Chondrocyte (in vitro differentiated cells): ENCODE data around the gene RIC8B. TPM values are rescaled to one million over a fixed set of nuclear protein-coding genes. Genes with fewer than 3 reads are reported as not detected.
A peak's percentile ranks its signal among the peaks of the same experiment; 100 is the strongest.

Experiments
- DNase-seq: peaks from one replicate; pipeline ENCODE4 v3.0.0; 2021; ENCODE audit warnings: mixed read lengths, low spot score
- H3K27ac Mint-ChIP-seq: one replicate; pipeline ENCODE4 v1.8.0; 2021; ENCODE audit warnings: mild to moderate bottlenecking, moderate library complexity, mixed read lengths; ENCODE audit not compliant: unreplicated experiment
- H3K27me3 Mint-ChIP-seq: 2 replicates; pipeline ENCODE4 v1.8.0; 2021; ENCODE audit warnings: low read depth, mixed read lengths
- H3K36me3 Mint-ChIP-seq: 2 replicates; pipeline ENCODE4 v1.8.0; 2021; ENCODE audit warnings: low read depth, mixed read lengths
- H3K4me1 Mint-ChIP-seq: 2 replicates; pipeline ENCODE4 v1.8.0; 2021; ENCODE audit warnings: low read depth, mild to moderate bottlenecking, mixed read lengths
- H3K4me3 Mint-ChIP-seq: one replicate; pipeline ENCODE4 v1.8.0; 2021; ENCODE audit warnings: mild to moderate bottlenecking, moderate library complexity, mixed read lengths; ENCODE audit not compliant: unreplicated experiment
- H3K9me3 Mint-ChIP-seq: 2 replicates; pipeline ENCODE4 v1.8.0; 2021; ENCODE audit warnings: low read depth, mixed read lengths
- total RNA-seq: library from RNA; stranded (reverse); gene quantifications from 3 replicates; pipeline ENCODE4 v1.2.1, GENCODE V29; 2021
- TF ChIP-seq, protein P1 (sequence below): fragments of 200-600 bp; sonication (generic); IDR thresholded peaks from 2 replicates; pipeline ENCODE4 v1.5.0; 2021; ENCODE audit warnings: antibody characterized with exemption, mild to moderate bottlenecking, moderate library complexity

The RIC8B gene
- total RNA-seq, 1 donor from 2014 or later: 12.3 TPM

- Mint-ChIP-seq H3K36me3 (no peaks in the 10 kb centered on the region), H3K4me3 (no peak overlapping the region), H3K4me1 (no peaks in the 10 kb centered on the region), H3K27me3 (no peaks in the 10 kb centered on the region), H3K9me3 (peaks cover 4% of the 10 kb centered on the region), H3K27ac (no peak overlapping the region)
- DNase-seq: no peak
- TF ChIP-seq, protein P1, sequence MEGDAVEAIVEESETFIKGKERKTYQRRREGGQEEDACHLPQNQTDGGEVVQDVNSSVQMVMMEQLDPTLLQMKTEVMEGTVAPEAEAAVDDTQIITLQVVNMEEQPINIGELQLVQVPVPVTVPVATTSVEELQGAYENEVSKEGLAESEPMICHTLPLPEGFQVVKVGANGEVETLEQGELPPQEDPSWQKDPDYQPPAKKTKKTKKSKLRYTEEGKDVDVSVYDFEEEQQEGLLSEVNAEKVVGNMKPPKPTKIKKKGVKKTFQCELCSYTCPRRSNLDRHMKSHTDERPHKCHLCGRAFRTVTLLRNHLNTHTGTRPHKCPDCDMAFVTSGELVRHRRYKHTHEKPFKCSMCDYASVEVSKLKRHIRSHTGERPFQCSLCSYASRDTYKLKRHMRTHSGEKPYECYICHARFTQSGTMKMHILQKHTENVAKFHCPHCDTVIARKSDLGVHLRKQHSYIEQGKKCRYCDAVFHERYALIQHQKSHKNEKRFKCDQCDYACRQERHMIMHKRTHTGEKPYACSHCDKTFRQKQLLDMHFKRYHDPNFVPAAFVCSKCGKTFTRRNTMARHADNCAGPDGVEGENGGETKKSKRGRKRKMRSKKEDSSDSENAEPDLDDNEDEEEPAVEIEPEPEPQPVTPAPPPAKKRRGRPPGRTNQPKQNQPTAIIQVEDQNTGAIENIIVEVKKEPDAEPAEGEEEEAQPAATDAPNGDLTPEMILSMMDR: no peak
Observed at GRCh38 chr12:106750524-106750923, 24.0 kb upstream of the RIC8B start.

DNA sequence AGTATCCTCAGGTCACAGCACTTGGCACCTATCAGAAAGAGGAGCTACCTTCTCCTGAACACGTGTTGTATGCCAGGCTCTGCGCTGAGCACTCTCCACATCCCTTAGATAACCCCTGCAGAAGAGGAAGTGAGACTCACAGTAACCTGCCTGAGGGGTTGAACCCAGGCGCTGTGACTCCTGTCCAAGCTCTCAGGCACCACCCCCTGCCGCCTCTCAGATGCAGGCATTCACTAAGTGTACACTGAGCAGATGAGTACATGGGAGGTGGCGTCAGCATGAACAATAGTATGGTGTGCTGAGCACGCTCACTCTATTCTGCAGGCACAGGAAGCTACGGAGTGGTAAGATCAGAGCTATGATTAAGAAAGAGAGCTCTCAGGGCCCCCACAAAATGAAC is 21.0 kb upstream of the RIC8B start:
- no peak overlapping the region for H3K4me3 Mint-ChIP-seq
- no peaks in the 10 kb centered on the region for H3K36me3 Mint-ChIP-seq
- no peaks in the 10 kb centered on the region for H3K27me3 Mint-ChIP-seq
- H3K4me1 Mint-ChIP-seq: peaks cover 10% of the 10 kb centered on the region
- no peak for DNase-seq
- no peak overlapping the region for H3K27ac Mint-ChIP-seq
- TF ChIP-seq, protein P1: no peak
- peaks cover 4% of the 10 kb centered on the region for H3K9me3 Mint-ChIP-seq

DNA sequence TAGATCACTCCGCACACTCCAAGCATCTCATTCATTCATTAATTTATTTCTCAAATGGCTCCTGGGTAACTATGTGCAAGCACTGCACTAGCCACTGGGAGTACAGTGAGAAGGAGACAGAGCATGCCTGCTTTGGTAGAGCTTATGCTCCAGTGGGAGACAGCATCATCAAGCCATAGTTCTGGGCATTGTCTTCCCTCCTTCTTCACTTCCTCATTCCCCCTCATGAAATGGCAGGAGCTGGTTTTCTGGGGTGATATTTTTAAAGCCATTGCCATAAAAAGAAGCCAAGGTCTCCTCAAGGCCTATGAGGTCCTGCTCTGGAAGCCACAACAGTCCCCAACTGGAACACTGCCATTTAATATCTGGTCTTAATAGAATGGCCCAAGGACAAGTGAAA is 20.2 kb upstream of the RIC8B start:
- Mint-ChIP-seq H3K9me3 (peaks cover 4% of the 10 kb centered on the region), H3K4me1 (peaks cover 16% of the 10 kb centered on the region), H3K27me3 (no peaks in the 10 kb centered on the region), H3K27ac (peak overlapping the region; percentile 57), H3K36me3 (no peaks in the 10 kb centered on the region), H3K4me3 (no peak overlapping the region)
- TF ChIP-seq, protein P1: no peak
- DNase-seq: no peak

DNA sequence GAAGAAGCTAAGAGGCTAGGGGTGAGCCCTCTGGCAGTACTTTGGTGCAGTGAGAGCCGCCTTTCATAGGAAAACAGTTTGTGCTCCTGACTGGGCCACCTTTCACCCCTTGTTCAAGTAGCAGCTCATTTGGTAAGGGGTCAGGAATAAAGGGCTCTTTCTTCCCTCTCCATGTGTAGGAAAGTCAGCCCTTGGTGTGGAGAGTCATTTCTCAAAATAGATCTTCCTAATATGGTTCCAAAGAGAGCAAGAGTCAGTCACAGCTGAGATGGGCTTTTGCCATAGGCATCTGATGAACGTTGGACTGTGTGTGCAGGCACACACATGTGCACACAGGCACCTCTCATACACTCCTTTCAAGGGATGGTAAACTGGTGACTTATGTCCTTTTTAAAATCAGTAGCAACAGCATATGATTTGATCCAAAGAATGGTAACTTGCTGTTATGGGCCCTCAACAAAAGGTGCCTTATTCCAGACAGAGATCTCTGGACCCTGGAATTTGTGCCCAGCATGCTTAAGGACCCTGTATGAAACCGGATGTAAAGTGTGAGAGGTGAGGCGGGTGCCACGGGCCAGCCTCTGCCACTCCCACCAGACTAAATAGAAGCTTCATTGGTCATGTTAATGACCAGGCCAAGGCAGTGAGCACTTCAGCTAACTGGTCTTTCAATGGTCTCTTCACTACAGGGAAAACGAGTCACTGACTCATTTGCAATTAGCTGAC is 16.7 kb upstream of the RIC8B start:
- no peak overlapping the region for H3K4me3 Mint-ChIP-seq
- H3K9me3 Mint-ChIP-seq: no peaks in the 10 kb centered on the region
- H3K4me1 Mint-ChIP-seq: peaks cover 34% of the 10 kb centered on the region
- no peaks in the 10 kb centered on the region for H3K36me3 Mint-ChIP-seq
- H3K27me3 Mint-ChIP-seq: no peaks in the 10 kb centered on the region
- TF ChIP-seq, protein P1: no peak
- H3K27ac Mint-ChIP-seq: peak overlapping the region; percentile 36
- no peak for DNase-seq

- no peak overlapping the region for H3K4me3 Mint-ChIP-seq
- no peaks in the 10 kb centered on the region for H3K27me3 Mint-ChIP-seq
- TF ChIP-seq, protein P1: no peak
Observed at GRCh38 chr12:106758349-106759110, 16.0 kb upstream of the RIC8B start.

More at GRCh38 chr12:106758349-106759110, 16.0 kb upstream of the RIC8B start:
- Mint-ChIP-seq H3K9me3 (no peaks in the 10 kb centered on the region), H3K4me1 (peaks cover 34% of the 10 kb centered on the region), H3K27ac (peak overlapping the region; percentile 58), H3K36me3 (no peaks in the 10 kb centered on the region)
- DNase-seq: no peak
